Common myeloid progenitor, CD34-positive (primary cell): ENCODE data around the gene ST6GALNAC6.

Experiments
- CTCF ChIA-PET: fragments of 350-600 bp; sonication (Branson Sonifier 250); formaldehyde crosslinking; loops from one replicate; lab custom pipeline; 2021; ENCODE audit warnings: antibody characterized with exemption; lab: Charles Lee
- POLR2A ChIA-PET: fragments of 350-600 bp; sonication (Branson Sonifier 250); formaldehyde crosslinking; loops from one replicate; lab custom pipeline; 2021; ENCODE audit warnings: antibody characterized with exemption; lab: Charles Lee
- DNase-seq, 3 donors: peaks; one replicate each; pipeline versions ENCODE4 v3.0.0 to v3.0.0-alpha.2; 2013
- H3K27ac ChIP-seq, 2 experiments: 1 replicate in 1 of 2; 2 replicates in 1 of 2; pipeline ENCODE4 v1.7.0; 2013; ENCODE audit warnings: inconsistent platforms in 2 of 2, low read length in 2 of 2, mild to moderate bottlenecking in 2 of 2, low read depth in 1 of 2, moderate library complexity in 1 of 2; ENCODE audit not compliant: severe bottlenecking in 2 of 2, insufficient read depth in 1 of 2, poor library complexity in 1 of 2
- H3K27me3 ChIP-seq, 5 experiments: replicated peaks in 2 of 5; 1 replicate in 3 of 5; 2 replicates in 2 of 5; pipeline versions ENCODE4 v1.6.1 to v1.7.0; 2013; ENCODE audit warnings: low read length in 4 of 5, mild to moderate bottlenecking in 2 of 5, moderate library complexity in 2 of 5, inconsistent platforms in 1 of 5; ENCODE audit not compliant: insufficient read depth in 5 of 5, control insufficient read depth in 4 of 5
- H3K36me3 ChIP-seq, 4 experiments: 1 replicate in 2 of 4; 2 replicates in 2 of 4; pipeline versions ENCODE4 v1.6.1 to v1.7.0; 2013; ENCODE audit warnings: low read length in 3 of 4, control low read depth in 1 of 4, mild to moderate bottlenecking in 1 of 4; ENCODE audit not compliant: control insufficient read depth in 4 of 4, insufficient read depth in 4 of 4
- H3K4me1 ChIP-seq, 4 experiments: 1 replicate in 3 of 4; 2 replicates in 1 of 4; pipeline versions ENCODE4 v1.6.1 to v1.7.1; 2013; ENCODE audit warnings: low read length in 3 of 4, mild to moderate bottlenecking in 3 of 4, control low read depth in 1 of 4, inconsistent platforms in 1 of 4, moderate library complexity in 1 of 4; ENCODE audit not compliant: control insufficient read depth in 4 of 4, insufficient read depth in 4 of 4; ENCODE audit errors: control extremely low read depth in 1 of 4
- H3K4me3 ChIP-seq, 7 experiments: 1 replicate in 4 of 7; 2 replicates in 3 of 7; pipeline versions ENCODE4 v1.5.1 to v1.7.0; 2013; ENCODE audit warnings: mild to moderate bottlenecking in 7 of 7, low read length in 6 of 7, moderate library complexity in 6 of 7, inconsistent platforms in 2 of 7, low read depth in 2 of 7, control low read depth in 1 of 7; ENCODE audit not compliant: insufficient read depth in 4 of 7, control insufficient read depth in 1 of 7; ENCODE audit errors: extremely low read depth in 1 of 7
- H3K9me3 ChIP-seq, 5 experiments: 1 replicate in 4 of 5; 2 replicates in 1 of 5; pipeline versions ENCODE4 v1.6.1 to v1.7.1; 2013; ENCODE audit warnings: low read length in 4 of 5, mild to moderate bottlenecking in 2 of 5, inconsistent platforms in 1 of 5, low read depth in 1 of 5, moderate library complexity in 1 of 5; ENCODE audit not compliant: control insufficient read depth in 4 of 5, insufficient read depth in 2 of 5; ENCODE audit errors: control extremely low read depth in 1 of 5
- WGBS: methylation state at CpG from one replicate; pipeline ENCODE4 v1.1.5; 2013; ENCODE audit not compliant: insufficient coverage; 5-methylcytosine and 5-hydroxymethylcytosine counted together

The ST6GALNAC6 gene

GRCh38 chr9:127924736-127925444 is 25.5 kb upstream of the ST6GALNAC6 start:
- CTCF ChIA-PET = interaction anchor here (0.9 to 5.7 kb wide), 5 partner anchors 12 to 421 kb away, joined by 3 to 41 read pairs (median 3); no protein-coding TSS in a partner anchor
- POLR2A ChIA-PET = no interaction called here
- Histone ChIP-seq H3K4me3 (no peak overlapping the region), H3K36me3 (no peaks in the 10 kb centered on the region), H3K9me3 (no peaks in the 10 kb centered on the region), H3K4me1 (peaks cover 0 to 28% (median 22%) of the 10 kb centered on the region in 4 experiments), H3K27me3 (peaks cover 0 to 57% (median 27%) of the 10 kb centered on the region in 5 experiments), H3K27ac (no peak overlapping the region)
- no peak for DNase-seq
- WGBS = 97% methylated on average over 13 of the region's 22 CpGs

GRCh38 chr9:127923771-127924170 is 24.4 kb upstream of the ST6GALNAC6 start:
- POLR2A ChIA-PET = interaction anchor here (0.5 kb wide), 1 partner anchor 1993 kb away, joined by 5 read pairs; no protein-coding TSS in a partner anchor

GRCh38 chr9:127923046-127923445 is 23.6 kb upstream of the ST6GALNAC6 start:
- ChIA-PET POLR2A (no interaction called here), CTCF (interaction anchor here (1.0 to 5.7 kb wide), 10 partner anchors 15 to 334 kb away, joined by 3 to 41 read pairs (median 6); no protein-coding TSS in a partner anchor)
- WGBS = 70% methylated on average over 2 of the region's 6 CpGs
- Histone ChIP-seq H3K4me3 (no peak overlapping the region), H3K9me3 (no peaks in the 10 kb centered on the region), H3K27ac (no peak overlapping the region), H3K4me1 (peaks cover 0 to 37% (median 34%) of the 10 kb centered on the region in 4 experiments), H3K27me3 (peaks cover 0 to 39% (median 15%) of the 10 kb centered on the region in 5 experiments), H3K36me3 (no peaks in the 10 kb centered on the region)
- DNase-seq = no peak

More at GRCh38 chr9:127923771-127924170, 24.4 kb upstream of the ST6GALNAC6 start:
- Histone ChIP-seq H3K9me3 (no peaks in the 10 kb centered on the region), H3K27me3 (peaks cover 0 to 46% (median 22%) of the 10 kb centered on the region in 5 experiments), H3K27ac (no peak overlapping the region), H3K4me3 (no peak overlapping the region), H3K4me1 (peaks cover 0 to 33% (median 28%) of the 10 kb centered on the region in 4 experiments), H3K36me3 (no peaks in the 10 kb centered on the region)
- 86% methylated on average over 8 of the region's 8 CpGs for WGBS
- CTCF ChIA-PET = interaction anchor here (0.7 to 5.7 kb wide), 6 partner anchors 13 to 335 kb away, joined by 3 to 41 read pairs (median 4); partner anchors contain the start of gene TOR2A
- no peak for DNase-seq

GRCh38 chr9:127921557-127922120 is 22.2 kb upstream of the ST6GALNAC6 start:
- 13% methylated on average over 44 of the region's 45 CpGs for WGBS
- DNase-seq = peak in 2 of 3 donors; percentile 64 to 71

GRCh38 chr9:127920794-127921193 is 21.4 kb upstream of the ST6GALNAC6 start:
- Histone ChIP-seq H3K9me3 (no peaks in the 10 kb centered on the region), H3K27ac (no peak overlapping the region), H3K4me1 (peaks cover 2 to 44% (median 39%) of the 10 kb centered on the region in 4 experiments), H3K4me3 (no peak overlapping the region), H3K36me3 (no peaks in the 10 kb centered on the region), H3K27me3 (peaks cover 0 to 17% (median 8%) of the 10 kb centered on the region in 5 experiments)
- ChIA-PET POLR2A (interaction anchor here (1.4 kb wide), 1 partner anchor 135 kb away, joined by 3 read pairs; the partner anchor contains the start of gene CDK9), CTCF (interaction anchor here (0.6 to 5.7 kb wide), 34 partner anchors 8 to 426 kb away, joined by 3 to 41 read pairs (median 4); partner anchors contain the start of genes PTRH1, ST6GALNAC6 and TOR2A)
- no peak for DNase-seq
- WGBS = 96% methylated on average over 6 of the region's 7 CpGs

More at GRCh38 chr9:127921557-127922120, 22.2 kb upstream of the ST6GALNAC6 start:
- Histone ChIP-seq H3K4me1 (peaks cover 2 to 36% (median 34%) of the 10 kb centered on the region in 4 experiments), H3K4me3 (peak overlapping the region in 3 of 7 experiments; percentile 4 to 58 (median 56)), H3K27me3 (peaks cover 0 to 26% (median 8%) of the 10 kb centered on the region in 5 experiments), H3K27ac (no peak overlapping the region), H3K9me3 (no peaks in the 10 kb centered on the region), H3K36me3 (no peaks in the 10 kb centered on the region)
- ChIA-PET CTCF (interaction anchor here (0.6 to 5.7 kb wide), 38 partner anchors 8 to 427 kb away, joined by 3 to 41 read pairs (median 3); partner anchors contain the start of genes PTRH1, ST6GALNAC6 and TOR2A), POLR2A (interaction anchor here (0.7 to 1.4 kb wide), 2 partner anchors 8 to 136 kb away, joined by 3 to 6 read pairs; partner anchors contain the start of genes CDK9 and PIP5KL1)

- ChIA-PET POLR2A (no interaction called here), CTCF (interaction anchor here (1.0 to 5.7 kb wide), 10 partner anchors 22 to 419 kb away, joined by 3 to 41 read pairs (median 6); partner anchors contain the start of gene TOR2A)
- Histone ChIP-seq H3K36me3 (peaks cover 0 to 6% (median 2%) of the 10 kb centered on the region in 4 experiments), H3K27me3 (peaks cover 0 to 5% (median 3%) of the 10 kb centered on the region in 5 experiments), H3K27ac (no peak overlapping the region), H3K4me1 (peaks cover 2 to 59% (median 51%) of the 10 kb centered on the region in 4 experiments), H3K4me3 (no peak overlapping the region), H3K9me3 (no peaks in the 10 kb centered on the region)
- WGBS = 79% methylated on average over 7 of the region's 8 CpGs
- DNase-seq = peak in 2 of 3 donors; percentile 55 to 65
These were observed 19.9 kb upstream of the ST6GALNAC6 start for GRCh38 chr9:127919253-127919815.
